DOHH2 (cell line): ENCODE measurements around the gene LTB4R2.

Source experiments
- CTCF ChIP-seq: fragments of 200-600 bp; sonication (generic); IDR thresholded peaks from one replicate; pipeline ENCODE4 v1.5.1; 2014; ENCODE audit warnings: antibody characterized with exemption, mild to moderate bottlenecking, low read depth, low read length; ENCODE audit not compliant: poor library complexity, severe bottlenecking
- EZH2phosphoT487 ChIP-seq: fragments of 200-600 bp; sonication (generic); IDR thresholded peaks from 2 replicates; pipeline ENCODE4 v1.6.1; 2017; ENCODE audit warnings: borderline replicate concordance, mild to moderate bottlenecking, antibody characterized with exemption, low read length, moderate library complexity, mixed read lengths

- no peak for TF ChIP-seq EZH2phosphoT487
- TF ChIP-seq CTCF = no peak
These were observed 2.1 kb downstream of the LTB4R2 start for GRCh38 chr14:24311837-24312615.
